ENCODE results near the gene ABCC5.

Gene ABCC5

GRCh38 chr3:183871541-183871940 lies 146.1 kb downstream of the ABCC5 start:
- ChIA-PET POLR2A (interaction anchor here (0.8 kb wide), 1 partner anchor 13 kb away, joined by 3 read pairs; the partner anchor contains the start of gene PARL), CTCF (interaction anchor here (0.6 to 1.7 kb wide), 3 partner anchors 13 to 177 kb away, joined by 3 to 6 read pairs (median 5); partner anchors contain the start of genes MAP6D1 and PARL)
- no peak for TF ChIP-seq ZBTB48 (tag by site-specific recombination; IDR thresholded peaks at IDR 0.05)
- peaks cover 5 to 7% of the 10 kb centered on the region in 2 experiments for H3K36me3 ChIP-seq (ENCODE audit: control insufficient read depth in 2 of 2, insufficient read depth in 1 of 2, low read length in 2 of 2)
- no peaks in the 10 kb centered on the region for H3K9me3 ChIP-seq (ENCODE audit: control insufficient read depth, insufficient read depth, low read depth, low read length)
- H3K4me3 ChIP-seq (ENCODE audit: low read depth, low read length): no peak overlapping the region
- no peak overlapping the region for H3K27ac ChIP-seq (ENCODE audit: extremely low read depth, low read depth, low read length)
- H3K4me1 ChIP-seq (ENCODE audit: control insufficient read depth, insufficient read depth, low read length): no peaks in the 10 kb centered on the region

- POLR2A ChIA-PET: no interaction called here
- TF ChIP-seq ZNF335 (tag by site-specific recombination; conservative IDR thresholded peaks at IDR 0.05) (no peak), ZBTB7A (tag by site-specific recombination; IDR thresholded peaks at IDR 0.05; ENCODE audit: low read depth) (no peak), ZNF18 (tag by site-specific recombination; IDR thresholded peaks at IDR 0.05) (no peak), KLF8 (tag by site-specific recombination; IDR thresholded peaks at IDR 0.05) (no peak), KLF16 (tag by site-specific recombination; IDR thresholded peaks at IDR 0.05) (no peak), ZNF423 (tag by site-specific recombination; IDR thresholded peaks at IDR 0.05) (no peak), ZNF558 (tag by site-specific recombination; IDR thresholded peaks at IDR 0.05) (no peak), ZNF350 (tag by site-specific recombination; IDR thresholded peaks at IDR 0.05) (no peak), IKZF3 (tag by site-specific recombination; IDR thresholded peaks at IDR 0.05) (no peak), HOXC10 (CRISPR knock-in tag; IDR thresholded peaks at IDR 0.05) (no peak), ZNF785 (tag by site-specific recombination; IDR thresholded peaks at IDR 0.05) (no peak), ZNF169 (tag by site-specific recombination; IDR thresholded peaks at IDR 0.05) (no peak)
Measured at GRCh38 chr3:183870563-183870962, 147.1 kb downstream of the ABCC5 start.

More at GRCh38 chr3:183870563-183870962, 147.1 kb downstream of the ABCC5 start:
- Histone ChIP-seq H3K9me3 (ENCODE audit: control insufficient read depth, insufficient read depth, low read depth, low read length) (no peaks in the 10 kb centered on the region), H3K27ac (ENCODE audit: extremely low read depth, low read depth, low read length) (no peak overlapping the region), H3K4me1 (ENCODE audit: control insufficient read depth, insufficient read depth, low read length) (no peaks in the 10 kb centered on the region), H3K36me3 (ENCODE audit: control insufficient read depth in 2 of 2, insufficient read depth in 1 of 2, low read length in 2 of 2) (peaks cover 13 to 17% of the 10 kb centered on the region in 2 experiments), H3K4me3 (ENCODE audit: low read depth, low read length) (no peak overlapping the region)
- CTCF ChIA-PET: interaction anchor here (1.7 kb wide), 1 partner anchor 45 kb away, joined by 5 read pairs; the partner anchor contains the start of gene MAP6D1
